GM12878 (cell line): ENCODE data around the gene RSPH4A. TPM values are rescaled to one million over a fixed set of nuclear protein-coding genes. Genes with fewer than 3 reads are reported as not detected.

Experiments used
- ASH2L ChIP-seq: fragments of 300-600, 200-600 bp; sonication (generic); IDR thresholded peaks from 2 replicates; pipeline ENCODE4 v1.6.1; 2017; ENCODE audit warnings: low read depth, mild to moderate bottlenecking, borderline replicate concordance
- ATF7 ChIP-seq: fragments of 450-650 bp; IDR thresholded peaks from 2 replicates; pipeline ENCODE4 v1.6.1; 2016; ENCODE audit warnings: low read depth, mild to moderate bottlenecking
- BMI1 ChIP-seq: fragments of 450-650 bp; IDR thresholded peaks from 2 replicates; pipeline ENCODE4 v1.6.1; 2016; ENCODE audit warnings: mild to moderate bottlenecking, moderate library complexity, borderline replicate concordance
- CBX3 ChIP-seq: fragments of 200-600 bp; sonication (generic); IDR thresholded peaks from 2 replicates; pipeline ENCODE4 v1.6.1; 2016; ENCODE audit warnings: low read depth, borderline replicate concordance
- HDGF ChIP-seq: fragments of 450-650 bp; IDR thresholded peaks from 2 replicates; pipeline ENCODE4 v1.6.1; 2016; ENCODE audit warnings: antibody characterized with exemption
- JUNB ChIP-seq: IDR thresholded peaks from 2 replicates; pipeline ENCODE4 v1.6.1; 2016; ENCODE audit warnings: antibody characterized with exemption, mild to moderate bottlenecking
- MEF2B ChIP-seq: fragments of 450-650 bp; IDR thresholded peaks from 2 replicates; pipeline ENCODE4 v1.6.1; 2018; ENCODE audit warnings: mild to moderate bottlenecking, moderate library complexity; ENCODE audit not compliant: partially characterized antibody, poor library complexity, severe bottlenecking
- MTA3 ChIP-seq: IDR thresholded peaks from 2 replicates; pipeline ENCODE4 v1.6.1; 2012; ENCODE audit warnings: low read length, inconsistent platforms, borderline replicate concordance
- NFYB ChIP-seq: IDR thresholded peaks from 2 replicates; pipeline ENCODE4 v1.6.1; 2011; ENCODE audit warnings: low read depth, mild to moderate bottlenecking, low read length, improper control_type of control experiment, moderate library complexity; ENCODE audit not compliant: insufficient read depth
- NRF1 ChIP-seq: conservative IDR thresholded peaks from 2 replicates; pipeline ENCODE4 v1.6.1; 2011; ENCODE audit warnings: mild to moderate bottlenecking, low read depth, low read length, improper control_type of control experiment
- POLR2AphosphoS2 ChIP-seq: IDR thresholded peaks from 2 replicates; pipeline ENCODE4 v1.6.1; 2011; ENCODE audit warnings: low read depth, mild to moderate bottlenecking, low read length, improper control_type of control experiment, moderate library complexity
- SUPT20H ChIP-seq: IDR thresholded peaks from 2 replicates; pipeline ENCODE4 v1.6.1; 2011; ENCODE audit warnings: low read depth, mild to moderate bottlenecking, low read length, moderate library complexity, borderline replicate concordance; ENCODE audit not compliant: control insufficient read depth
- polyA plus RNA-seq, 11 experiments: library from polyadenylated mRNA; depleted of rRNA in 4 of 11; unstranded in 6 of 11; stranded (reverse) in 5 of 11; fragments of >200 nt; fragmentation: Nextera tagmentation in 4 of 11; fragmentation: Illumina TruSeq in 1 of 11; extraction: Ambion mirVana in 4 of 11; extraction: Trizol in 1 of 11; gene quantifications; 1 replicate in 1 of 11; 2 replicates in 10 of 11; pipeline versions ENCODE4 v1.2.1 to v1.2.3, GENCODE V29; 2011 to 2016; ENCODE audit warnings: inconsistent platforms in 2 of 11, missing spikeins in 2 of 11, low read depth in 1 of 11
- total RNA-seq, 4 experiments: library from RNA; depleted of rRNA in 3 of 4; stranded (reverse); fragments of >200 nt in 3 of 4; fragmentation: Illumina TruSeq in 1 of 4; extraction: Trizol in 1 of 4; gene quantifications; 2 replicates each; pipeline versions ENCODE4 v1.2.1 to v1.2.3, GENCODE V29; 2013 to 2021
- TF ChIP-seq, protein P1 (sequence below): IDR thresholded peaks from 2 replicates; pipeline ENCODE4 v1.6.1; 2011; ENCODE audit warnings: mild to moderate bottlenecking, low read depth, low read length, moderate library complexity; ENCODE audit not compliant: insufficient replicate concordance
- TF ChIP-seq, protein P2 (sequence below): fragments of 450-650 bp; conservative IDR thresholded peaks from 2 replicates; pipeline ENCODE4 v1.6.1; 2017; ENCODE audit warnings: mild to moderate bottlenecking, moderate library complexity
- TF ChIP-seq, protein P3 (sequence below): fragments of 450-650 bp; formaldehyde crosslinking; IDR thresholded peaks from 2 replicates; pipeline ENCODE4 v1.4.0; 2020; ENCODE audit warnings: mild to moderate bottlenecking, moderate library complexity
- TF ChIP-seq, protein P4 (sequence below): fragments of 450-650 bp; IDR thresholded peaks from 2 replicates; pipeline ENCODE4 v1.6.1; 2016; ENCODE audit warnings: mild to moderate bottlenecking
- TF ChIP-seq, protein P5 (sequence below): fragments of 450-650 bp; IDR thresholded peaks from 2 replicates; pipeline ENCODE4 v1.6.1; 2017; ENCODE audit warnings: borderline replicate concordance

The RSPH4A gene
- total and polyA plus RNA-seq, 10 of the 15 experiments (the other 5 are each of a cell fraction or from before 2014, with no cell fraction given) = 0.07 to 0.28 (median 0.21) TPM; not detected in 1

DNA sequence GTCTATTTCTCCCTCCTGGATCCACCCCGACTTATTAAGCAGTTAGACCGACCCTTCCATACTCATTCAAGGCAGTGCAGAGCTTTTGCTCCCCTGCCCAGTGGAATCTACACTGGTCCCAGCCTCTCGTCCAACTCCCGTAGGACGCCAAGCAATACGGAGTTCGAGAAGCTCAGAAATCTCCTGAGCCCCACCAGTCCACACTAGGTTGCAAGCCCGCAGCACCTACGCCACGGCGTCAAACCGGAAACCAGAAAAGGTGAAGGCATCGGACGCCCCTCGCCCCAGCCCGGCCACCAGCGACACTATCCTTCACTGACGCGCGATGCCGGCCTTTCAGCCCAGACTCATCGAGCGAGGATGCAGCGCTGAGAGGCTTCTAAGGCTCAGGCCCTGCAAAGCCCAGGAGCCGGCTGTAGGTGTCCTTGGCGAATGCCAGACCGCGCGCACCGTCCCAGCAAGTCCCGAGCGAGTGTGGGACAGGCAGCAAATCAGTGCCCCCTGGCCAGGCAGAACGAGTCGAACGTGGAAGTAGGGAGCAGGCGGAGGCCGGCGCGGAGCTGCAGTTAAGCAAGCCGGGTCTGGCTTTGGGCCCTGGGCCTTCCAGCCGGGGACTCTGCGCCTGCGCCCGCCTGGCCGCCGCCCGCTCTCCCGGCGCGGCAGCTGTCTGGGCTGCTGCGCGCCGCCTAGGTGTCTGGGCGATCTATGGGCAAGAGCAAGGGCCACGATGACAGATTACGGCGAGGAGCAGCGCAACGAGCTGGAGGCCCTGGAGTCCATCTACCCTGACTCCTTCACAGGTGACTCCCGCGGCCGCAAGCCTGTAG is 45.2 kb upstream of the RSPH4A start, which contains the start of gene RWDD1 (continued):
- TF ChIP-seq, protein P1, sequence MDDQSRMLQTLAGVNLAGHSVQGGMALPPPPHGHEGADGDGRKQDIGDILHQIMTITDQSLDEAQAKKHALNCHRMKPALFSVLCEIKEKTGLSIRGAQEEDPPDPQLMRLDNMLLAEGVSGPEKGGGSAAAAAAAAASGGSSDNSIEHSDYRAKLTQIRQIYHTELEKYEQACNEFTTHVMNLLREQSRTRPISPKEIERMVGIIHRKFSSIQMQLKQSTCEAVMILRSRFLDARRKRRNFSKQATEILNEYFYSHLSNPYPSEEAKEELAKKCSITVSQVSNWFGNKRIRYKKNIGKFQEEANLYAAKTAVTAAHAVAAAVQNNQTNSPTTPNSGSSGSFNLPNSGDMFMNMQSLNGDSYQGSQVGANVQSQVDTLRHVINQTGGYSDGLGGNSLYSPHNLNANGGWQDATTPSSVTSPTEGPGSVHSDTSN = no peak
- TF ChIP-seq, protein P2, sequence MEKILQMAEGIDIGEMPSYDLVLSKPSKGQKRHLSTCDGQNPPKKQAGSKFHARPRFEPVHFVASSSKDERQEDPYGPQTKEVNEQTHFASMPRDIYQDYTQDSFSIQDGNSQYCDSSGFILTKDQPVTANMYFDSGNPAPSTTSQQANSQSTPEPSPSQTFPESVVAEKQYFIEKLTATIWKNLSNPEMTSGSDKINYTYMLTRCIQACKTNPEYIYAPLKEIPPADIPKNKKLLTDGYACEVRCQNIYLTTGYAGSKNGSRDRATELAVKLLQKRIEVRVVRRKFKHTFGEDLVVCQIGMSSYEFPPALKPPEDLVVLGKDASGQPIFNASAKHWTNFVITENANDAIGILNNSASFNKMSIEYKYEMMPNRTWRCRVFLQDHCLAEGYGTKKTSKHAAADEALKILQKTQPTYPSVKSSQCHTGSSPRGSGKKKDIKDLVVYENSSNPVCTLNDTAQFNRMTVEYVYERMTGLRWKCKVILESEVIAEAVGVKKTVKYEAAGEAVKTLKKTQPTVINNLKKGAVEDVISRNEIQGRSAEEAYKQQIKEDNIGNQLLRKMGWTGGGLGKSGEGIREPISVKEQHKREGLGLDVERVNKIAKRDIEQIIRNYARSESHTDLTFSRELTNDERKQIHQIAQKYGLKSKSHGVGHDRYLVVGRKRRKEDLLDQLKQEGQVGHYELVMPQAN = peak; percentile 79
- no peak for TF ChIP-seq CBX3
- peak; percentile 76 for TF ChIP-seq NRF1
- peak; percentile 64; the same call in 1 of the 2 replicates for TF ChIP-seq ASH2L
- no peak for TF ChIP-seq JUNB
- TF ChIP-seq POLR2AphosphoS2 = peak; percentile 73; the same call in 1 of the 2 replicates
- TF ChIP-seq, protein P3, sequence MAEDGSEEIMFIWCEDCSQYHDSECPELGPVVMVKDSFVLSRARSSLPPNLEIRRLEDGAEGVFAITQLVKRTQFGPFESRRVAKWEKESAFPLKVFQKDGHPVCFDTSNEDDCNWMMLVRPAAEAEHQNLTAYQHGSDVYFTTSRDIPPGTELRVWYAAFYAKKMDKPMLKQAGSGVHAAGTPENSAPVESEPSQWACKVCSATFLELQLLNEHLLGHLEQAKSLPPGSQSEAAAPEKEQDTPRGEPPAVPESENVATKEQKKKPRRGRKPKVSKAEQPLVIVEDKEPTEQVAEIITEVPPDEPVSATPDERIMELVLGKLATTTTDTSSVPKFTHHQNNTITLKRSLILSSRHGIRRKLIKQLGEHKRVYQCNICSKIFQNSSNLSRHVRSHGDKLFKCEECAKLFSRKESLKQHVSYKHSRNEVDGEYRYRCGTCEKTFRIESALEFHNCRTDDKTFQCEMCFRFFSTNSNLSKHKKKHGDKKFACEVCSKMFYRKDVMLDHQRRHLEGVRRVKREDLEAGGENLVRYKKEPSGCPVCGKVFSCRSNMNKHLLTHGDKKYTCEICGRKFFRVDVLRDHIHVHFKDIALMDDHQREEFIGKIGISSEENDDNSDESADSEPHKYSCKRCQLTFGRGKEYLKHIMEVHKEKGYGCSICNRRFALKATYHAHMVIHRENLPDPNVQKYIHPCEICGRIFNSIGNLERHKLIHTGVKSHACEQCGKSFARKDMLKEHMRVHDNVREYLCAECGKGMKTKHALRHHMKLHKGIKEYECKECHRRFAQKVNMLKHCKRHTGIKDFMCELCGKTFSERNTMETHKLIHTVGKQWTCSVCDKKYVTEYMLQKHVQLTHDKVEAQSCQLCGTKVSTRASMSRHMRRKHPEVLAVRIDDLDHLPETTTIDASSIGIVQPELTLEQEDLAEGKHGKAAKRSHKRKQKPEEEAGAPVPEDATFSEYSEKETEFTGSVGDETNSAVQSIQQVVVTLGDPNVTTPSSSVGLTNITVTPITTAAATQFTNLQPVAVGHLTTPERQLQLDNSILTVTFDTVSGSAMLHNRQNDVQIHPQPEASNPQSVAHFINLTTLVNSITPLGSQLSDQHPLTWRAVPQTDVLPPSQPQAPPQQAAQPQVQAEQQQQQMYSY (CRISPR knock-in tag) = no peak
- peak; percentile 36 for TF ChIP-seq MEF2B
- TF ChIP-seq, protein P4, sequence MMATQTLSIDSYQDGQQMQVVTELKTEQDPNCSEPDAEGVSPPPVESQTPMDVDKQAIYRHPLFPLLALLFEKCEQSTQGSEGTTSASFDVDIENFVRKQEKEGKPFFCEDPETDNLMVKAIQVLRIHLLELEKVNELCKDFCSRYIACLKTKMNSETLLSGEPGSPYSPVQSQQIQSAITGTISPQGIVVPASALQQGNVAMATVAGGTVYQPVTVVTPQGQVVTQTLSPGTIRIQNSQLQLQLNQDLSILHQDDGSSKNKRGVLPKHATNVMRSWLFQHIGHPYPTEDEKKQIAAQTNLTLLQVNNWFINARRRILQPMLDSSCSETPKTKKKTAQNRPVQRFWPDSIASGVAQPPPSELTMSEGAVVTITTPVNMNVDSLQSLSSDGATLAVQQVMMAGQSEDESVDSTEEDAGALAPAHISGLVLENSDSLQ = peak; percentile 34; the same call in 1 of the 2 replicates
- TF ChIP-seq BMI1 = no peak
- TF ChIP-seq MTA3 = no peak
- no peak for TF ChIP-seq SUPT20H
- TF ChIP-seq HDGF = peak; percentile 56; the same call in 1 of the 2 replicates
- TF ChIP-seq NFYB = peak; percentile 96
- TF ChIP-seq, protein P5, sequence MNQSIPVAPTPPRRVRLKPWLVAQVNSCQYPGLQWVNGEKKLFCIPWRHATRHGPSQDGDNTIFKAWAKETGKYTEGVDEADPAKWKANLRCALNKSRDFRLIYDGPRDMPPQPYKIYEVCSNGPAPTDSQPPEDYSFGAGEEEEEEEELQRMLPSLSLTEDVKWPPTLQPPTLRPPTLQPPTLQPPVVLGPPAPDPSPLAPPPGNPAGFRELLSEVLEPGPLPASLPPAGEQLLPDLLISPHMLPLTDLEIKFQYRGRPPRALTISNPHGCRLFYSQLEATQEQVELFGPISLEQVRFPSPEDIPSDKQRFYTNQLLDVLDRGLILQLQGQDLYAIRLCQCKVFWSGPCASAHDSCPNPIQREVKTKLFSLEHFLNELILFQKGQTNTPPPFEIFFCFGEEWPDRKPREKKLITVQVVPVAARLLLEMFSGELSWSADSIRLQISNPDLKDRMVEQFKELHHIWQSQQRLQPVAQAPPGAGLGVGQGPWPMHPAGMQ = peak; percentile 100
- TF ChIP-seq ATF7 = peak; percentile 57; the same call in 1 of the 2 replicates
